Activated naive CD8-positive, alpha-beta T cell (primary cell): ENCODE measurements around the gene KAT7.

Experiments
- H3K27ac Mint-ChIP-seq: one replicate; pipeline ENCODE4 v1.8.0; 2021; ENCODE audit warnings: mixed read lengths
- H3K27me3 Mint-ChIP-seq: one replicate; pipeline ENCODE4 v1.8.0; 2021; ENCODE audit warnings: mixed read lengths
- H3K36me3 Mint-ChIP-seq: one replicate; pipeline ENCODE4 v1.8.0; 2021; ENCODE audit warnings: mixed read lengths
- H3K4me1 Mint-ChIP-seq: one replicate; pipeline ENCODE4 v1.8.0; 2021; ENCODE audit warnings: low read depth, mixed read lengths
- H3K4me3 Mint-ChIP-seq: one replicate; pipeline ENCODE4 v1.8.0; 2021; ENCODE audit warnings: mild to moderate bottlenecking, mixed read lengths
- H3K9me3 Mint-ChIP-seq: one replicate; pipeline ENCODE4 v1.8.0; 2021; ENCODE audit warnings: low read depth, mixed read lengths

The KAT7 gene

GRCh38 chr17:49834118-49834743 is 45.8 kb downstream of the KAT7 start:
- no peak overlapping the region for H3K27ac Mint-ChIP-seq
- H3K4me1 Mint-ChIP-seq = peaks cover 4% of the 10 kb centered on the region

GRCh38 chr17:49835472-49835871 is 47.0 kb downstream of the KAT7 start:
- no peaks in the 10 kb centered on the region for H3K27me3 Mint-ChIP-seq
- no peak overlapping the region for H3K4me3 Mint-ChIP-seq
- H3K36me3 Mint-ChIP-seq = peaks cover 5% of the 10 kb centered on the region
- H3K9me3 Mint-ChIP-seq = no peaks in the 10 kb centered on the region
- H3K4me1 Mint-ChIP-seq = peaks cover 4% of the 10 kb centered on the region
- H3K27ac Mint-ChIP-seq = peak overlapping the region; percentile 5

More at GRCh38 chr17:49834118-49834743, 45.8 kb downstream of the KAT7 start:
- H3K27me3 Mint-ChIP-seq = no peaks in the 10 kb centered on the region
- H3K4me3 Mint-ChIP-seq = no peak overlapping the region
- peaks cover 5% of the 10 kb centered on the region for H3K36me3 Mint-ChIP-seq
- H3K9me3 Mint-ChIP-seq = no peaks in the 10 kb centered on the region

- peak overlapping the region; percentile 46 for H3K27ac Mint-ChIP-seq
- no peak overlapping the region for H3K4me3 Mint-ChIP-seq
- H3K9me3 Mint-ChIP-seq = no peaks in the 10 kb centered on the region
- peaks cover 5% of the 10 kb centered on the region for H3K36me3 Mint-ChIP-seq
- H3K4me1 Mint-ChIP-seq = peaks cover 4% of the 10 kb centered on the region
- H3K27me3 Mint-ChIP-seq = no peaks in the 10 kb centered on the region
Measured at GRCh38 chr17:49836111-49837030, 47.9 kb downstream of the KAT7 start.

GRCh38 chr17:49839455-49839854 is 51.0 kb downstream of the KAT7 start:
- Mint-ChIP-seq H3K27ac (no peak overlapping the region), H3K36me3 (peaks cover 7% of the 10 kb centered on the region), H3K27me3 (no peaks in the 10 kb centered on the region), H3K4me1 (peaks cover 6% of the 10 kb centered on the region), H3K9me3 (no peaks in the 10 kb centered on the region), H3K4me3 (no peak overlapping the region)

- Mint-ChIP-seq H3K9me3 (no peaks in the 10 kb centered on the region), H3K4me1 (peaks cover 14% of the 10 kb centered on the region), H3K4me3 (no peak overlapping the region), H3K36me3 (peaks cover 3% of the 10 kb centered on the region), H3K27ac (no peak overlapping the region), H3K27me3 (no peaks in the 10 kb centered on the region)
Measured at GRCh38 chr17:49841548-49841947, 53.1 kb downstream of the KAT7 start.

- Mint-ChIP-seq H3K36me3 (peaks cover 2% of the 10 kb centered on the region), H3K4me3 (no peak overlapping the region), H3K9me3 (no peaks in the 10 kb centered on the region), H3K27ac (no peak overlapping the region), H3K4me1 (peaks cover 14% of the 10 kb centered on the region), H3K27me3 (no peaks in the 10 kb centered on the region)
Measured at GRCh38 chr17:49842371-49842770, 53.9 kb downstream of the KAT7 start.

GRCh38 chr17:49842846-49843245 is 54.4 kb downstream of the KAT7 start:
- Mint-ChIP-seq H3K36me3 (peaks cover 2% of the 10 kb centered on the region), H3K27me3 (no peaks in the 10 kb centered on the region), H3K4me1 (peaks cover 14% of the 10 kb centered on the region), H3K9me3 (no peaks in the 10 kb centered on the region), H3K4me3 (no peak overlapping the region), H3K27ac (no peak overlapping the region)

GRCh38 chr17:49843774-49844350 is 55.4 kb downstream of the KAT7 start:
- peaks cover 2% of the 10 kb centered on the region for H3K36me3 Mint-ChIP-seq
- no peak overlapping the region for H3K4me3 Mint-ChIP-seq
- H3K4me1 Mint-ChIP-seq = peaks cover 14% of the 10 kb centered on the region
- H3K9me3 Mint-ChIP-seq = no peaks in the 10 kb centered on the region
- H3K27me3 Mint-ChIP-seq = no peaks in the 10 kb centered on the region
- no peak overlapping the region for H3K27ac Mint-ChIP-seq

- H3K9me3 Mint-ChIP-seq = no peaks in the 10 kb centered on the region
- H3K36me3 Mint-ChIP-seq = peaks cover 2% of the 10 kb centered on the region
- peaks cover 16% of the 10 kb centered on the region for H3K4me1 Mint-ChIP-seq
- no peak overlapping the region for H3K27ac Mint-ChIP-seq
- no peaks in the 10 kb centered on the region for H3K27me3 Mint-ChIP-seq
- H3K4me3 Mint-ChIP-seq = no peak overlapping the region
Measured at GRCh38 chr17:49845321-49845720, 56.8 kb downstream of the KAT7 start.

- Mint-ChIP-seq H3K9me3 (no peaks in the 10 kb centered on the region), H3K4me3 (no peak overlapping the region), H3K27me3 (no peaks in the 10 kb centered on the region), H3K36me3 (peaks cover 2% of the 10 kb centered on the region), H3K27ac (no peak overlapping the region), H3K4me1 (peaks cover 28% of the 10 kb centered on the region)
Measured at GRCh38 chr17:49846938-49847712, 58.6 kb downstream of the KAT7 start.

- Mint-ChIP-seq H3K27ac (peak within 1 kb of the TSS; percentile 13), H3K27me3 (no peaks in the 10 kb centered on the region), H3K9me3 (no peaks in the 10 kb centered on the region), H3K4me1 (peaks cover 28% of the 10 kb centered on the region), H3K36me3 (no peaks in the 10 kb centered on the region), H3K4me3 (no peak within 1 kb of the TSS)
Measured at GRCh38 chr17:49848019-49848473, 59.6 kb downstream of the KAT7 start, which contains the start of gene TAC4. TSS of gene TAC4 (minus strand) at chr17:49848069. CDS start at chr17:49848017, 52 bp downstream.

GRCh38 chr17:49848739-49849138 is 60.3 kb downstream of the KAT7 start:
- Mint-ChIP-seq H3K27me3 (no peaks in the 10 kb centered on the region), H3K27ac (peak overlapping the region; percentile 13), H3K36me3 (no peaks in the 10 kb centered on the region), H3K4me3 (no peak overlapping the region), H3K4me1 (peaks cover 28% of the 10 kb centered on the region), H3K9me3 (no peaks in the 10 kb centered on the region)

- H3K27me3 Mint-ChIP-seq = no peaks in the 10 kb centered on the region
- H3K9me3 Mint-ChIP-seq = no peaks in the 10 kb centered on the region
- peak overlapping the region; percentile 84 for H3K27ac Mint-ChIP-seq
- H3K4me3 Mint-ChIP-seq = peak overlapping the region; percentile 88
- H3K36me3 Mint-ChIP-seq = no peaks in the 10 kb centered on the region
- H3K4me1 Mint-ChIP-seq = peaks cover 19% of the 10 kb centered on the region
Measured at GRCh38 chr17:49850218-49850610, 61.7 kb downstream of the KAT7 start.

- Mint-ChIP-seq H3K4me1 (peaks cover 17% of the 10 kb centered on the region), H3K36me3 (no peaks in the 10 kb centered on the region)
Measured at GRCh38 chr17:49850772-49851386, 62.4 kb downstream of the KAT7 start.

More at GRCh38 chr17:49850772-49851386, 62.4 kb downstream of the KAT7 start:
- Mint-ChIP-seq H3K27me3 (no peaks in the 10 kb centered on the region), H3K27ac (peak overlapping the region; percentile 84), H3K9me3 (no peaks in the 10 kb centered on the region), H3K4me3 (peak overlapping the region; percentile 88)
